NCI-H524 (cell line): Measurements from ENCODE around the gene RTTN.
"Not testable (repeated sequence)": the region's sequence is repeated elsewhere in the genome, so short reads cannot be mapped to it uniquely, and the experiment has no call there.

Source experiments
- DNase-seq, 2 experiments: peaks; one replicate each; lab custom pipeline; 2025; lab: John Stamatoyannopoulos, UW

The RTTN gene

DNA sequence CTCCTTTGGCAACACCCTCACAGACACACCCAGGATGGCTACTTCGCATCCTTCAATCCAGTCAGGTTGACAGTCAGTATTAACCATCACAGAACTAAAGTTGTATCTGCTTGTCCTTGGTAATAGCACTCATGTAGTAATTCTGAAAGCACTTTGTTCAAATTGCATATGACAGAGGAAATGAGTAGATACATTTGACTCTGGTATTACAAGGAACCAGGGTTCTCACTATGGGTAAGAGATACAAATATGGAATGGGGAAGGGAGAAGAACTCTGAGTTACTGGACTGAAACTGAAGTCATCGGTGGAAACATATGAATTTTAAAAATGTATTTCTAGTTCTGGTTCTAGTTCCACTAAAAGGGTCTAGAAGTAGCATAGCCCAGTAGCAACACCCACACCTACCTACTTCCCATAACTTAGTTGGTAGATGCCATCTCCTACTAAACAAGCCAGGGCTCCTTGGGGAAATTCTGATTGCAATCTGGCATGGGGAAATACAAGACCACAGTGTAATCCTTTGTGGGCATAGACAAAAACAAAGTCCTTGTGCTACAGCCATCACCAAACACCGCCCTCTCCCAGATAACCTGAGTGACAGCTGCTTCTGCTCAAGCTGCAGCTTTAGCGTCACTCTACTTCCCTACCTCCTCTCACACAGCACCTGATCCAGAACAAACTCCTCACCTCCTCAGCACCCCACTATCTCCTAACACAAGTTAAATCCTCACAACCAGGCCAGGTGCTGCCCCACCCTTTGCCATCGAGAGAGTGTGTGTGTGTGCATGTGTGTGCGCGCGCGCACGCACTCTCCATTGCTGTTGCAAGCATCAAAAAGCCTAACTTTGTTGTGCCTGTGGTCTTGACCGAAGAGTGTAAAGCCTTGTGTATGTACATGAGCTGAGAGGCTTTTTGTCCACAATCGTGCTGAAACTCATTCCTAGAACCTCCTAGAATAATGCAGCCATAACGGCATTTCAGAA, 226.5 kb downstream of the RTTN start:
- DNase-seq, result no peak

DNA sequence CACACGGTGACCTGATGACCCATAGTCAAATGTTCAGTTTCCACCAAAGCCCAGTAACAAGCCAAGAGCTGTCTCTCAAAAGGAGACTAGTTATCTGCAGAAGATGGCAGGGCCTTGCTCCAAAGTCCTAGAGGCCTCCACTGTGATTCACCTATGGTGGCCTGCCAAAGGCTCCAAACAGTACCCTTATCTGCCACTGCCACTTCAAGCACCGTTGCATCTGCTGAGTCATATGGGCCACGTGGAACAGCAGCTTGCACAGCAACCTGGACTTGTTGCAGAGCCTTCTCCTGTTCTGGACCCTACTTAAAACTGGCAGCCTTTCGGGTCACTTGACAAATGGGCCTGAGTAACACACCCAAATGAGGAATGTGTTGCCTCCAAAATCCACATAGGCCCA, 230.2 kb downstream of the RTTN start:
- not testable (repeated sequence) for DNase-seq

DNA sequence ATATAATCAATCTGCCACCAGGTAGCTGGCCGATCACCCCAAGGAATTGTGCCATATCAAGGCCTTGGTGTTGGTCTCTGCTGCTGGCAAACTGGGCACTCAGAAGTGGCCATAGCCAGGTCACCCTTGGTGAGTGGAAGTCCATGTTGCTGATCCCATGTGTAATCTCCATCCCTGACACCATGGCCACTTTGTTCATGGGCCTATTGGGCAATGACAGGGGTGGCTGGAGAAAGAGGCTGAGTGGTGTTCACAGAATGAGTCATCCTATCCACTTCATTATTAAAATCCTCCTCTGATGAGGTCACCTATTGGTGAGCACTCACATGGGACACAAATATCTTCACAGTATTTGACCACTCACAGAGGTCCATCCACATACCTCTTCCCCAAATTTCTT, 231.1 kb downstream of the RTTN start:
- DNase-seq, result no peak

DNA sequence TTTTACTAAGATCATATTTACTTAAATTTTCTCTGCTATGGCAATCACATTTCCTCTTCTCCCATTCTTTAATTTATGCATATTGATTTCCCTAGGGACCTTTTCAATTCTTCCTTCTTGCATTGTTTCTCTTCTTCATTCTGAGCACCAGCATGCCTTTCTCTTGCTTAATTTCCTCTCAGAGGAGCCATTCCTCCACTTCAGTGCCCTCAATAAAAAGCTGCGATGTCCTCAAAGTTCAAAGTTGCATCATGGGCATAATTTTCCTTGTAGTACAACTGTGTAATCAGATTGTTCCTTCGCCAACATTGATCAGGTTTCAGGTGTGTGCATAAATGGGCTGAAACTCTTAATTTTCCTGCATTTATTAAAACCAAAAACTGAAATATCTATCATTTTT, 236.0 kb downstream of the RTTN start:
- no peak for DNase-seq

DNA sequence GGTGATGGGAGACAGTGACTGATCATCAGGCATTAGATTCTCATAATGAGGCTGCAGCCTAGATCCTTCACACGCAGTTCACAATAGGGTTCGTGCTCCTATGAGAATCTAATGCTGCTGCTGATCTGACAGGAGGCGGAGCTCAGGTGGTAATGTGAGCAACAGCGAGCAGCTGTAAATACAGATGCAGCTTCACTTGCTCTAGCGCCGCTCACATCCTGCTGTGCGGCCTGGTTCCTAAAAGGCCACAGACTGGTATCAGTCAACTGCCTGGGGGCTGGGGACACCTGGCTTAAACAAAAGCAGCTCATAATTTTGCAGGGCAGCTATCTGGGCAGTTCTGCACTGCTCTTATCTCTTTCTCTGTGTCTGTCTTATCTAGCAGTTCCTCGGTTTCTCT, 237.4 kb downstream of the RTTN start:
- DNase-seq, result no peak

DNA sequence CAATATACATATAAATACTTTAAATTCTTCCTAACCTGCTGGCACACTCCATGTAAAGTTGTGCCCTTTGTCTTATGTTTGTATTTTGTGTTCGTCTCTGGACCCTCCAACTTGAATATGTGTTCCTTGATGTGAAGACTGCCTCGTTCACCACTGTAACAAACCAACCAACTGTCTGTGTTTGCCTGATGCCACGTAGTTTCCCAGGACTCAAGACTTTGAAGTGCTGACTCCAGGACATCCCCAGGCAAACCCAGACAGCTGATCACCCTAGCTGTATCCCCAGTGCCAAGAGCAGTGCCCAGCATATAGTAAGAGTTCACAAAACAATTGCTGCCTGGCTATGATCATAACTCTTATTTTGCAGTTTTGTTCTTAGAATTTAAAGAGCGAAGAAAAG, 242.3 kb downstream of the RTTN start:
- DNase-seq, result no peak

DNA sequence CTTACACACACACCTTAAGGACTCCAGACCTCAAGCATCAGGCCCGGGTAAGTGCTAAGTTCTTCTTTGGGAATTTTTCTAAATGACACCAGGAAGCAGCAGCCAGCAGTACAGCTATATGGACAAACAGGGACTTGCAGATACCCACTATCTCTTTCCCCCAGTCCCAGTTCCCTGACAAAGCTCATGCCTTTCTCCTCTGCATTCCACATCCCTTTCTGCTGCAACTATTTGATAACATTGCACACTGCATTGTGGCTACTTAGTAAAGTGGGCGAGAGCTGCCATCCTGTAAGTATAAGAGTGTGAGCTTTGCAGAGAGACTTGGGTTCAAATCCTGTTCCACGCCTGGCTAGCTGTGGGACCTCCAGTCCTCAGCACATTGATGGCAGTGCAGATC, 243.8 kb downstream of the RTTN start:
- no peak for DNase-seq

DNA sequence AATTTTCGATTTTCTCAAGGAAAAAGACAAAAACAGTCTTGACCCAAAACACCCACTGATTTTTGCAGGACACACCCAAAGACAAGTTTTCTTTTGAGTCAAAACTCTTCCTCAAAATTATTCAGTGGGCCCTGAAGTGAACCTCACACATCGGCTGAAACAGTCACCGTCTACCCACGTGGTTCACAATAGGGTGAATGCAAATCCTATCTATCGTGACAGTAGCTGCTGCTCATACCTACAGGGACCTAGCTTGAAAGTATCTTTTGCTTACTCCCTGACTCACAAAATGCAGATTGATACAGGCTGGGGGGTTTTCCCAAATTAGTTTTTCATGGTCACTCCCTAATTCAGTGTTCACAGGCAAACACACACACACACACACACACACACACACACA, 247.1 kb downstream of the RTTN start:
- no peak for DNase-seq

DNA sequence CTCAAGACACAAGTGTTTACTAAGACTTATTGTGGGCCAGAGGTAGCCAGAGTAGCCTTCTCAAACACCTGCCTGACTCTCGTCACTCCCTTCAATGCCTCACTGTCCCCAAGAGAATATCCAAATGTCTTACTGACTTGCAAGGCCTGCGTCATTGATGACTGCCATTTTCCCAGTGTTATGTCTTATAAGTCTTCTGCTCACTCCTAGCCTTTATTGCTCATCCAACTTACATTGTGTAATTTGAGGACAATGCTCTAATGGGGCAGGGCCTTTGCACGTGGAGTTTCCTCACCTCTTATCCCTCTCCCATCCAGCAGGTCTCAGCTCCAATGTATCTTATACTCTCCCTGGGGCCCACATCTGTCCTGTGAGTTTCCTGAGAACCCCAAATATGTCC, 247.7 kb downstream of the RTTN start:
- no peak for DNase-seq

DNA sequence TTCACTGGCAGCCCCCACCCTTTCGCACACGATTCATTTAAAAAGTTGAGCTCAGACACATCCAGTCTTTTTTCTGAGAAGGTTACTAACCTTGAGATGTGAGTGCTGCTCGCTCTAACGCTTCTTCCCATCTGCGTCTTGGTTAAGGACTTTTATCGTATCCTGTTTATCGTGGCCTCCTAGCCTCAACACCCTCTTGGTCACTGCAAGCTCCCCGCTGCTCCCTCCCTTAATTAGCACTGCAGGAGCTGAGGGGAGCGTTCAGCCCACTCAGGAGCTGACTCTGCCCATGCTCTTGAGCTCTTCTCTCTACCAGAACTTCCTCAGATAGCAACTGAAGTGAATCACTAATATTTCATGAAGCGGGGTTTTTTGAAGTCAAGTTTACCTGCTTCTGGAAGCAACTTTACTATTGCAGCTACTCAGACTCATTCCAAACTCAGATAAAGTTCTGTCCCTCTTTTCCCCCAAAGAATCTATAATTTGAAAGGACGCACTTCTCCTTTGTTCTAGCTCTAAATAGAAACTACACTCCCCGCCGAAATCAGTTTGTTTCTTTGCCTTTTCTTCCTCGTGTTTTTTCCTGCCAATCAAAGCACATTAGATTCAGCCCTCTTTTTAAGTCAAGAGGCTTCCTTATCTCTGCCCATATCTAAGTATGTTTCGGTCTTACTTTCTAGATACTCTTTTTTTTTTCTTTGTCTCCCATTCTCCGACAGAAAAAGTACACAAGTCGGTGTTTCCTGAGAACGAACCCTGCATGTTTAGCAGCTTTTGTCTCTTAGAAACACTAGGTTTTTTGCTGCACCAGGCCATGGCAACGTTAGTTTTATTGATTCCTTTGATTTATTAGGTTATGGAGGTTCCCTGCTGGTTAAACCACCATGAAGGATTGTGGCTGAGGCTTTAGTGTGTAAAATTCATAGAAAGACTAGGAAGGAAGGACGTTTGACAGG, 248.5 kb downstream of the RTTN start:
- no peak for DNase-seq

DNA sequence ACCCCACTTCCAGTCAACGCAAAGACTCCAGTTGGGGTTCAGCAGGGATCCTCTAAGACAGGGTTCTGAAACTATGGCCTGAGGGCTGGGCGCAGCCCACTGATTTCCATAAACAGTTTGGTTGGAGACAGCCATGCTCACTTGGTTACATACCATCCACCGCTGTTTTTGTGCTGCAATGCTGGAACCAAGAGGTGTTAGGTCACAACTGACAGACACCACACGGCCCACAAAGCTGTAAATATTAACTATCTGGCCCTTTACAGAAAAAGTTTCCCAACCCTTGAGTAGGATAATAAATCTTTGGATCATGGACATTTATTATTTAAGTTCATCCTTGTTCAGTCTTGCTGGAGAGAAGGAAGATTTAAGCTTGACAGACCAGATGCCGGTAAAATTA, 249.4 kb downstream of the RTTN start:
- DNase-seq, result no peak

DNA sequence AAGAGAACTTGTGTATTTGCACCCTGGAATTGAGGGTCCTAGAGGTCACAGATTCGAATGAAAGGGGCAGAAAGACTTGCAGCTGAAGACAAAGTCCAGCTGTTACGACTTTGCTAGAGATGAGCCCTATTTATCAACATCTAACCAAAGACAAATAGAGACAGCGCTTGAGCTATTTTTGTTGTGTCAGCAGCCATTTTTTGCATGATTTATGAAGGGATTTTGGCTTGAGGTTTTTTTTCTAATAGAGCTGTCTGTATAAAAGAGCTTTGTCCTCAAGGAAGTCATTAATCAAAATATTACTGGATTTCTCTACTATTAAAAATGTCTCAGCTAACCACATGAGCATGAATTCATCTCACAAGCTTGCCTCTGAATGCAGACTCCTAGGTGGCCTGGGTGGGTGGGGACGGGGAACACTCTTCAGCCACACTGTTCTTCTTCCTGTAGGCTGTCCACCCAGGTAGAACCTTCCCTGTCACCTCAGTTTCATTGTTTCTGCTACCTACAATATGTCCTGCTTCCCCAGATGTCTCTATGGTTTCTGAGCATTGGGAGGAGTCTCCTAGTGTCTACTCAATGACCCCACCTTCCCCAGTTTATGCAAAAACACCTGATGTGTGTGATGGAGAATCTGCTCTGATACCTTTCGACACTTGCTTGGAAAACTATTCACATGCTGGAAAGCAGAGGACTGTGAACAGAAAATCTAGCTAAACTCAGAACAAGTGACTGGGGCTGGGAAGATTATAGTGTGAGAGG, 250.6 kb downstream of the RTTN start:
- DNase-seq, result no peak

DNA sequence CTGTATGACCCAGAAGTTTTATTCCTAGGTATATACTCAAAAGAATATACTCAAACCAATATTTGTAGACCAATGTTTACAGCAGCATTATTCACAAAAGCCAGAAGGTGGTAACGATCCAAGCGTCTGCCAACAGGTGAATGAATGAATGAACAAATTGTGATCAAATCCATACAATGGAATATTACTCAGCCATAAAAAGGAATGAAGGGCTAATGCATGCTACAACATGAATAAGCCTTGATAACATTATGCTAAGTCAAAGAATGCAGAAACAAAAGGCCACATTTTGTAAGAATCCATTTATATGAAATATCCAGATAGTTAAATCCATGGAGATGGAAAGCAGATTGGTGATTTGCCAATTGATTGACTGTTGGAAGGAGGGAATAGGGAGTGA, 252.3 kb downstream of the RTTN start:
- DNase-seq, result no peak
